Vagina (tissue), 2 donors: ENCODE data around the gene STT3B. TPM values are rescaled to one million over a fixed set of nuclear protein-coding genes. Genes with fewer than 3 reads are reported as not detected.

Experiments used
- DNase-seq, 2 donors: peaks; one replicate each; pipeline ENCODE4 v3.0.0-alpha.2; 2017; ENCODE audit errors: extremely low spot score in 2 of 2
- H3K27ac ChIP-seq: fragments of 200-600 bp; sonication (generic); one replicate; pipeline ENCODE4 v1.5.1; 2019
- H3K27me3 ChIP-seq: fragments of 200-600 bp; sonication (generic); one replicate; pipeline ENCODE4 v1.5.1; 2019
- H3K36me3 ChIP-seq, 2 donors: fragments of 200-600 bp; sonication (generic); one replicate each; pipeline ENCODE4 v1.5.1; 2017 to 2019
- H3K4me1 ChIP-seq: fragments of 200-600 bp; sonication (generic); one replicate; pipeline ENCODE4 v1.5.1; 2019
- H3K4me3 ChIP-seq, 2 donors: fragments of 200-600 bp; sonication (generic); 1 replicate in 1 of 2; 2 replicates in 1 of 2; pipeline ENCODE4 v1.5.1; 2016 to 2019
- H3K9me3 ChIP-seq: fragments of 200-600 bp; sonication (generic); one replicate; pipeline ENCODE4 v1.5.1; 2019
- POLR2A ChIP-seq, 2 donors: fragments of 450-650 bp; IDR thresholded peaks; one replicate each; pipeline ENCODE4 v1.6.1; 2017; ENCODE audit warnings: antibody characterized with exemption in 2 of 2, mild to moderate bottlenecking in 2 of 2, moderate library complexity in 2 of 2
- POLR2AphosphoS5 ChIP-seq, 2 donors: sonication (generic); formaldehyde crosslinking; IDR thresholded peaks; one replicate each; pipeline ENCODE4 v1.9.0; 2017; ENCODE audit warnings: antibody characterized with exemption in 2 of 2, mild to moderate bottlenecking in 2 of 2, low read depth in 1 of 2; ENCODE audit not compliant: insufficient read depth in 1 of 2
- intact Hi-C: fragments of 100-400 bp; cut with DNase I; formaldehyde crosslinking; loops from one replicate; pipeline ENCODE4 v1.15.1; 2023
- total RNA-seq: library from RNA; depleted of rRNA; stranded (reverse); fragments of >200 nt; gene quantifications from one replicate; pipeline ENCODE4 v1.2.3, GENCODE V29; 2016
- TF ChIP-seq, protein P1 (sequence below), 3 experiments: fragments of 450-650 bp in 2 of 3; fragments of 200-600 bp in 1 of 3; sonication (generic) in 1 of 3; IDR thresholded peaks; one replicate each; pipeline ENCODE4 v1.5.1; 2017 to 2019; ENCODE audit warnings: antibody characterized with exemption in 3 of 3, mild to moderate bottlenecking in 2 of 3, moderate library complexity in 2 of 3

Gene STT3B
- total RNA-seq, 1 donor from 2014 or later, result 65.3 TPM

DNA sequence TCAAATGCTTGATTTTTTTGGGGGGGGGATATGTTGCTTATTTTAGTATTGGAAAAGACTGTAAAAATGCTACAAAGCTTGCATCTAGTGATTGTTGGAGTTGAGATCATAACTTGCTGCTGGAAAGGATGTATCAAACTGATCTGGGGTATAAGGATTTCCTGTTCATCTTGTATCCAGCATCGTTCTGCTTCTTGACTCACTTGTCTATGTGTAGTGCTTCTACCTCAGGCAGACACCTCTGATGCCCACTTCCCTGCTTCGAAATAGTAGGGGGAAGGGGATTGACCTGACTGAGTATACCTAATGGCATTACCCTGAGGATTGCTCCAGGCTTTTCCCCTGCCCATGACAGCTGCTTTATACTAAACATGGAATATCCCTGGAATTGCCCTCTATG, 42.7 kb downstream of the STT3B start:
- Histone ChIP-seq H3K27me3 (no peaks in the 10 kb centered on the region), H3K27ac (no peak overlapping the region), H3K4me1 (peaks cover 37% of the 10 kb centered on the region), H3K4me3 (no peak overlapping the region), H3K36me3 (peaks cover 0 to 19% of the 10 kb centered on the region in 2 donors), H3K9me3 (no peaks in the 10 kb centered on the region)
- no peak for DNase-seq
- no peak for TF ChIP-seq POLR2AphosphoS5 (IDR thresholded peaks at IDR 0.05; ENCODE audit: insufficient read depth in 1 of 2, low read depth in 1 of 2)
- TF ChIP-seq, protein P1, sequence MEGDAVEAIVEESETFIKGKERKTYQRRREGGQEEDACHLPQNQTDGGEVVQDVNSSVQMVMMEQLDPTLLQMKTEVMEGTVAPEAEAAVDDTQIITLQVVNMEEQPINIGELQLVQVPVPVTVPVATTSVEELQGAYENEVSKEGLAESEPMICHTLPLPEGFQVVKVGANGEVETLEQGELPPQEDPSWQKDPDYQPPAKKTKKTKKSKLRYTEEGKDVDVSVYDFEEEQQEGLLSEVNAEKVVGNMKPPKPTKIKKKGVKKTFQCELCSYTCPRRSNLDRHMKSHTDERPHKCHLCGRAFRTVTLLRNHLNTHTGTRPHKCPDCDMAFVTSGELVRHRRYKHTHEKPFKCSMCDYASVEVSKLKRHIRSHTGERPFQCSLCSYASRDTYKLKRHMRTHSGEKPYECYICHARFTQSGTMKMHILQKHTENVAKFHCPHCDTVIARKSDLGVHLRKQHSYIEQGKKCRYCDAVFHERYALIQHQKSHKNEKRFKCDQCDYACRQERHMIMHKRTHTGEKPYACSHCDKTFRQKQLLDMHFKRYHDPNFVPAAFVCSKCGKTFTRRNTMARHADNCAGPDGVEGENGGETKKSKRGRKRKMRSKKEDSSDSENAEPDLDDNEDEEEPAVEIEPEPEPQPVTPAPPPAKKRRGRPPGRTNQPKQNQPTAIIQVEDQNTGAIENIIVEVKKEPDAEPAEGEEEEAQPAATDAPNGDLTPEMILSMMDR (IDR thresholded peaks at IDR 0.05), result no peak
- TF ChIP-seq POLR2A (IDR thresholded peaks at IDR 0.05), result no peak
- intact Hi-C loops, result no loop called here

DNA sequence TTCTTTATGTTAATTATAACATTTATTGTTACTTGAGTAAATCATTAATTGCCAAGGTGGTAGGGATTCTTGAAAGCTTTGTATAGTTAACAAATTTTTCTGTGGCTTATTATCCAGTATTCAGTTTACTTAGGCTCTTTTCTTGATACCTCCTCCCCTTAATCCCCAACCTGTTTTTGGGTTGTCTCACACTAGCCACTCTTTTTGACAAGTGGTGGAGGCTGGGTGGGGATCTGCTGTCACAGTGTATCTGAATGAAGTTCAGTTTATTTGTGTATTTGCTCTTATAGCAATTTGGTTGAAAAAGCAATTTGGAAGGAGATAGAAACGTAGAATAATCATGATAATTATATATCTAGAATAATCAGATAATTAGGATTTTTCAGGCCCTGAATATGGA, 43.8 kb downstream of the STT3B start:
- no peaks in the 10 kb centered on the region for H3K27me3 ChIP-seq
- H3K36me3 ChIP-seq, result peaks cover 0 to 19% of the 10 kb centered on the region in 2 donors
- H3K27ac ChIP-seq, result no peak overlapping the region
- H3K4me1 ChIP-seq, result peaks cover 30% of the 10 kb centered on the region
- intact Hi-C loops, result no loop called here
- TF ChIP-seq, protein P1 (IDR thresholded peaks at IDR 0.05), result no peak
- TF ChIP-seq POLR2A (IDR thresholded peaks at IDR 0.05), result no peak
- no peak for DNase-seq
- no peak overlapping the region for H3K4me3 ChIP-seq
- H3K9me3 ChIP-seq, result no peaks in the 10 kb centered on the region

DNA sequence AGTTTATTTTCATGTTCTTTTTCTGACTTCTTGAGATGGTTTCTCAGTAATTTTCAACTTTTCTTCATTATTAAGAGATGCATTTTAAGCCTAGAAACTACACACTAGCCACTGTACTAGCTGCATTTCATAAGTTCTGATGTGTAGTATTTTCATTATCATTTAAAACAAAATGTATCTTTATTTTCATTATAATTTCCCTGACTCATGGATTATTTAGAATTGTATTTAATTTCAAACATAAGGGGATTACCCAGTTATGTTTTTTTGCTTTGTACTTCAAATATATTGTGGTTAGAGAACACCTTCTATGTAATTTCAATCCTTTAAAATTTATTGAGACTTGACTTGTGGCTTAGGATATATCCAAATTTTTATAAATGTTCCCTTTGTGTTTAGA, 44.5 kb downstream of the STT3B start:
- Histone ChIP-seq H3K4me1 (peaks cover 30% of the 10 kb centered on the region), H3K4me3 (no peak overlapping the region), H3K27me3 (no peaks in the 10 kb centered on the region), H3K27ac (no peak overlapping the region), H3K36me3 (peaks cover 0 to 19% of the 10 kb centered on the region in 2 donors), H3K9me3 (no peaks in the 10 kb centered on the region)
- no peak for TF ChIP-seq POLR2AphosphoS5 (IDR thresholded peaks at IDR 0.05; ENCODE audit: insufficient read depth in 1 of 2, low read depth in 1 of 2)
- intact Hi-C loops, result no loop called here
- DNase-seq, result no peak

DNA sequence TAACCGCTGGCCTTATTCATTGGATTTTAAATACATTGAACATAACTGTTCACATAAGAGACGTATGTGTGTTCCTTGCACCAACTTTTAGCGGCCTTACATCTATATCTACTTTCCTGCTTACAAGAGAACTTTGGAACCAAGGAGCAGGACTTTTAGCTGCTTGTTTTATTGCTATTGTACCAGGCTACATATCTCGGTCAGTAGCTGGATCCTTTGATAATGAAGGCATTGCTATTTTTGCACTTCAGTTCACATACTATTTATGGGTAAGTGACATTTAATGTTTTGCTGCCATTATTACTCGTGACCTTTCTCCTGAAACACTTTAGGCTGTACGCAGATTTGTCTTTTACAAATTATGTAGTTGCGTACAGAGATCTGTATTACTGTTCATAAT, 47.1 kb downstream of the STT3B start:
- H3K4me3 ChIP-seq, result no peak overlapping the region
- H3K27ac ChIP-seq, result no peak overlapping the region
- no peaks in the 10 kb centered on the region for H3K9me3 ChIP-seq
- TF ChIP-seq, protein P1 (IDR thresholded peaks at IDR 0.05), result no peak
- TF ChIP-seq POLR2A (IDR thresholded peaks at IDR 0.05) (no peak), POLR2AphosphoS5 (IDR thresholded peaks at IDR 0.05; ENCODE audit: insufficient read depth in 1 of 2, low read depth in 1 of 2) (no peak)
- H3K27me3 ChIP-seq, result no peaks in the 10 kb centered on the region
- intact Hi-C loops, result no loop called here
- peaks cover 0 to 22% of the 10 kb centered on the region in 2 donors for H3K36me3 ChIP-seq
- no peak for DNase-seq
- peaks cover 15% of the 10 kb centered on the region for H3K4me1 ChIP-seq

DNA sequence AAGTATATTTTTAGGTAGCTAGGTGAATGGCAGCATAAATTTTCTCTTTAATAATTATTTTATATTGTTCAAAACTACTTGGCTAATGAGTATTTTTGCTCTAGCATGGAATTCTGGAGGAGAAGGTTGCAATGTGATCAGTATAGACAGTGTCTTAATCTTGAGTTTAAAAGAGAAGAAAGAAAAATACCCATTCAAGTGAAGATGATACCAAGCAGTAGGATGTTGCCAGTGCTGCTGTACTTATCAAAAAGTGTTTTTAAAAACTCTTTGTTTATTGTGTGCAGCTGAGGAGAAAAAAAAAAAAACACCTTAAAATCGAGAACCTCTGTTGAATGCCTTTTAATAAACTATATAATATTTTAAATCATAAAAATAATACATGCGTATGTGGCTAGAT, 47.9 kb downstream of the STT3B start:
- H3K27me3 ChIP-seq, result no peaks in the 10 kb centered on the region
- TF ChIP-seq, protein P1 (IDR thresholded peaks at IDR 0.05), result no peak
- TF ChIP-seq POLR2A (IDR thresholded peaks at IDR 0.05) (no peak), POLR2AphosphoS5 (IDR thresholded peaks at IDR 0.05; ENCODE audit: insufficient read depth in 1 of 2, low read depth in 1 of 2) (no peak)
- no peak for DNase-seq
- intact Hi-C loops, result no loop called here
- peaks cover 7% of the 10 kb centered on the region for H3K4me1 ChIP-seq
- no peak overlapping the region for H3K27ac ChIP-seq
- H3K36me3 ChIP-seq, result peaks cover 0 to 22% of the 10 kb centered on the region in 2 donors
- H3K4me3 ChIP-seq, result no peak overlapping the region
- no peaks in the 10 kb centered on the region for H3K9me3 ChIP-seq

DNA sequence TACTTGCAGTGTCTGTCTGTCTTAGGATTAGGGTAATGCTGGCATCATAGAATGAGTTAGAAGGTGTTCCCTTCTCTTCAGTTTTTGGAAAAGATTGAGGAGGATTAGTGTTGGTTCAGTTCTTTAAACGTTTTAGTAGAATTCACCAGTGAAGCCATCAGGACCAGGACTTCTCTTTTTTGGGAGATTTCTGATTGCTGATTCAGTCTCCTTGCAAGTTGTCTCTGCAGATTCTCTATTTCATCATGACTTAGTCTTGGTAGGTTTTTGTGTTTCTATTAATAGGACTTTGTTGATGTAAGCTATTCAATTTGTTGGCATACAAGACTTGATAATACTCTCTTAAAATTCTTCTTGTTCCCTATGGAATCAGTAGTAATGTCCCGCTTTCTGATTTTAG, 48.9 kb downstream of the STT3B start:
- intact Hi-C loops, result no loop called here
- no peak overlapping the region for H3K4me3 ChIP-seq
- no peaks in the 10 kb centered on the region for H3K27me3 ChIP-seq
- no peaks in the 10 kb centered on the region for H3K9me3 ChIP-seq
- peaks cover 0 to 22% of the 10 kb centered on the region in 2 donors for H3K36me3 ChIP-seq
- no peak overlapping the region for H3K27ac ChIP-seq
- TF ChIP-seq, protein P1 (IDR thresholded peaks at IDR 0.05), result no peak
- peaks cover 4% of the 10 kb centered on the region for H3K4me1 ChIP-seq
- no peak for DNase-seq
